HT-29 (cell line): ENCODE data around the gene SOX6. TPM values are rescaled to one million over a fixed set of nuclear protein-coding genes. Genes with fewer than 3 reads are reported as not detected.

Experiments used
- DNase-seq: peaks from one replicate; pipeline ENCODE4 v3.0.0-alpha.2; 2015; ENCODE audit warnings: low spot score
- total RNA-seq: library from RNA; depleted of rRNA; stranded (reverse); fragments of >200 nt; shearing (Covaris generic); gene quantifications from 2 replicates; pipeline ENCODE4 v1.2.3, GENCODE V29; 2014

SOX6 gene
- total RNA-seq, 1 experiment from 2014 or later, result 0.03 TPM

GRCh38 chr11:16278979-16279378 lies 77.4 kb downstream of the SOX6 start:
- DNase-seq, result no peak

DNA sequence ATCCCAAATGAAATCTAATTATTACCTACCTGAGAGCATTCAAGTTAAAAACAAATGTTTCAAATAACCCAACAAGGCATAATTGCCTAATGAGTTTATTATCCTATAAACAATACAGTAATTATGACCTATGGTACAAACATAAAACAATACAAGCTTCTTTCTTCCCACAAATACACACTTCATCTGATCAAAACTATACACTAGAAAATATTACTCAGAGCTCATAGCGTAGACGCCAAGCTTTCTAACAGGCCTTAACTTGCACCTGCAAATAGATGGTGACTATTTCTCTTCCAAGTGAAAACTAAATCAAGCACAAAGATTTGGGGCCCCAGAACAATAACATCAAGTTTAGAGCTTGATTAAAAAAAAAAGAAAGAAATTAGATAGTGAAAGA lies 78.1 kb downstream of the SOX6 start:
- no peak for DNase-seq

- DNase-seq, result no peak
Measured at GRCh38 chr11:16276251-16276650, 80.1 kb downstream of the SOX6 start.

DNA sequence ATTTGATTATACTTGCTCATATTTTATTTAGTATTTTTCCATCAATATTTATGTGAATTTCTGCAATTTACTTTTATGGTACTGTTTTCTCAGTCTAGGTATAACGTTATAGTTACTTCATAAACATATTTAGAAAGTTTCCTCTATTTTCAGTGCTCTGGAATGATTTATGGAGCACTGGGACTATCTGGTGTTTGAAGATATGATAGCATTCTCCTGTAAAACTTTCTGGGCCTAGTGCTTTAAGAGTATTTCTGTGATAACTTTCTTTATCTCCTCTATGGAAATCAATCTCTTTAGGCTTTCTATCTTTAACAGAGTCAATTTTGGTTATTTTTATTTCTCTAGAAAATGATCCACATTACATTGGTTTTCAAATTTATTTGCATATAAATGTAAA lies 85.1 kb downstream of the SOX6 start:
- DNase-seq, result no peak

GRCh38 chr11:16266021-16266420 lies 90.3 kb downstream of the SOX6 start:
- no peak for DNase-seq

- no peak for DNase-seq
Measured at GRCh38 chr11:16265022-16265421, 91.3 kb downstream of the SOX6 start.

DNA sequence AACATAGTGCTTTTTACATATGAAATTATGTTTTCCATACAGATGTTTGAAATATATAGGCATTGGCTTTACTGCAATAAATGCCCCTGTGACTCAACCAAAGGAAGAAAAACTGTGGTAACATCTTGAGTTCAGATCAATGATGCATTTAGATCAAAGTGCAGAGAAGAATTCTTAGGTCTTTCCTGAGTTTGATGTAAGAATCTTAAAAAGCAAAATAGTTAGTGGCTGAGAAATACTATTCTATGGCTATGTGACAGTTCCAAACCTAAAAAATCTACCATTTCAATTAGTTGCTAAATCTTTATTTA lies 93.7 kb downstream of the SOX6 start:
- DNase-seq, result no peak

- peak; percentile 76 for DNase-seq
Measured at GRCh38 chr11:16261836-16262644, 94.3 kb downstream of the SOX6 start.

DNA sequence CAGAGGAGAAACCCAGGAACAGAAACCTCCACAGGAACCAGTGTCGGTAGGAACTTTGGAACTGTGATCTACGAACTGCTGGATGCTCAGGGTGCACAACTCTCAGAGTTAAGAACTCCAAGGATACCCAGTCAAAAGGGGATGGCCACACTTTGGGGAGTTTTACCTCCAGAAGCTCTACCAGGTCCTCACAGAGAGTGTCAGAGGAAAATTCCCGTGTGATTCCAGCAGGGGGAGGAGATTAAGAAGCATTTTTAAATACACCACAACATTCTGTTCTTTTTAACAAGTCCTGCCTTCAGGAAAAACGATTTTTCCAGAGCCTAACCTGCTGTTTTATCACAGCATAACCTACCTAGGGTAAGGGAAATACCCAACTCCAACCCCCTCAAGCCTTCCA lies 104.0 kb downstream of the SOX6 start:
- peak; percentile 47 for DNase-seq

DNA sequence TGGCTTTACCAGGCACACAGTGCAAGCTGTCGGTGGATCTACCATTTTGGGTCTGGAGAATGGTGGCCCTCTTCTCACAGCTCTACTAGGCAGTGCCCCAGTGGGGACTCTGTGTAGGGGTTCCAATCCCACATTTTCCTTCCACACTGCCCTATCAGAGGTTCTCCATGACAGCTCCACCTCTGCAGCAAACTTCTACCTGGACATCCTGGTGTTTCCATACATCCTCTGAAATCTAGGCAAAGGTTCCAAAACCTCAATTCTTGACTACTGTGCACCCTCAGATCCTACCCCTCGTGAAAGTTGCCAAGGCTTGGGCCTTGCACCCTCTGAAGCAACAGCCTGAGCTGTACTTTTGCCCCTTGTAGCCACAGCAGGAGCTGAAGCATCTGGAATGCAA lies 108.1 kb downstream of the SOX6 start:
- no peak for DNase-seq

GRCh38 chr11:16242806-16243205 lies 113.5 kb downstream of the SOX6 start:
- DNase-seq, result no peak

- DNase-seq, result no peak
Measured at GRCh38 chr11:16240687-16241086, 115.7 kb downstream of the SOX6 start.

GRCh38 chr11:16239141-16240105 lies 116.9 kb downstream of the SOX6 start:
- no peak for DNase-seq

- peak; percentile 87 for DNase-seq
Measured at GRCh38 chr11:16226245-16226644, 130.1 kb downstream of the SOX6 start.

DNA sequence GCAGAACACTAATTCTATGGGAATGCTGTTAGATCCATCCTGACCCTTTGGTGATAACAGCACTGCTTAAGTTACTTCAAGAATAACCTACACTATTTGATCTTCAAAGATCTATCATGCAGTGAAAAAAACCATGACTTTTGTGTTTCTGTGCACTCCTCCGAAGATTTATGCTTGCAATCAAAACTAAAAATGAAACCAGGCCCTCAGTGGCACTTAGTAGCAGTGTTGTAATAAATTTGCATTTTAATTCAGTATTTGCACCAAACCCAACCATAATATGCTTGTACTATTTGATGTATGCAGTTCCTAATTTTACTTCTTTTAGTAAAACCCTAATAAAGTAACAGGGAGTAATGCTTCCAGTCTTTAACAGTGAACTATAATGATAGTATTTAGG lies 130.7 kb downstream of the SOX6 start:
- no peak for DNase-seq

DNA sequence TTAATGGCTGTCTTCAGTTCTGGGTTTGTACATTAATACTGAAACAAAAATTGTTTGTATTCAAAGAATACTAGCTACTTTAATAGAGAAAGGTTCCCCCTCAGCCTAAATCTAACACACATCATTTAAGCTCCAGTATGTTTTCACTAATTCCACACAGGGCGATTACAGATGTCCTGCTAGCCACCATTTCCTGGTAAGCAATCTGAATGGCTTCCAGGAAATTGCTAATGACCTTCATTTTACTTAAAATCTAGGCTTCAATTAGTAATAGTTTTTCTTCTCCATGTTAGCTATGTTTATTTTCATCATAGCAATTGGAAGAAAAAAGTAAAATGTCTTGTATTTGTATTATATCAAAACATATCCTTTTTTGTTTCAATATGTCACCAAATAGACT lies 132.8 kb downstream of the SOX6 start:
- no peak for DNase-seq

DNA sequence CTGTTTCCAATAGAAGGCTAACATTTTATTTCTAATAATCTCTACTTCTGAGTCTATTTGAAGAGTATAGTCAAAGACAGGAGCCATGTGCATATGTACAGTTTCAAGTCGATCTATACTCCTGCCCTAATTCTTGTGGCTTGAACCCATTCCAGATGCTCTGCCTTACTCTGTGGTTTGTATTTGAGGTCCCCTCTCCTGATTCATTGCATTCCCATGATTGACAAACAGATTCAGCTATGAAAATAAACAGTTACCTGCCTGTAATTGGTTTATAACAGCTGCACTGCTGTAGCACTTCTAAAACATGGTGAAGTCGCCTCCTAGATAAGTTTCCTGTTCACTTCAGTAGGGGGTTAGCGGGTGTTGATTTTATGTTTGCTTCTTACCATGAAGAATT lies 138.7 kb downstream of the SOX6 start:
- no peak for DNase-seq

DNA sequence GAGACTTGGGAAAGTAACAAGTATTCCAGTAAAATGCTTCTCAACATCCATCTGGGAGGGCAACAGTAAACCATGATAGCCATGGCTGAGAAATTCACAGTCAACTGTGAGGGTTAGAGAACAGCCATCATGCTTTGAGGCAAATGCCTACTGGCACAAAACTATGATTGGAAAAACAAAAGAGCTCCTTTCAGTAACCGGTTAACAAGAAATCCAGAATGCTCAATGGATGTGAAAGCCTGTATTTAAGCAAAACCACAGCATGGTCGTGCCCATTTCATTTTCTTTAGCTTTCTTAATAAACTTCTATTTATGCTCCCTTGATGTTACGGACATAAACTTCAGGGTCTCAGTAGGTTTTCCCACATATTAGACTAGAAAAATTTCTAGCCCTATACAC lies 139.5 kb downstream of the SOX6 start:
- no peak for DNase-seq

GRCh38 chr11:16215352-16215751 lies 141.0 kb downstream of the SOX6 start:
- DNase-seq, result no peak

- DNase-seq, result no peak
Measured at GRCh38 chr11:16211407-16211806, 144.9 kb downstream of the SOX6 start.

DNA sequence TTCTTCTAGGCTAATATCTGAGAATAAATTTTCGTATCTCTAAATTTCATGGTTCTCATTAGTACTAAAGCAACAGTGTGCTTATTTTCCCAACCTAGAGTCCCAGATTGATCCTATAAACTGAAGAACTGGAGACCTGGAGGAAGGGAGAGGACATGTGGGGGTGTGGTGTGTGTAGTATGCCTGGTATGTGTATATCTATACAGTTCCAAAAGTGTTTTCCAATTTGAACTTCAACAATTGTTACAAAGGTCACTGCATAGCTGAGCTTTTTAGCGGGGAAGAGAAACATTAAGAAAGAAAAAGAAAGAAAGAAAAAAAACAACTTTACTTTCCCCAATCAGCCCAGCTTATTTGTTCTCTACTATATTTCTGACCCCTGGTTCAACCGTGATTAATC lies 152.1 kb downstream of the SOX6 start:
- DNase-seq, result no peak

DNA sequence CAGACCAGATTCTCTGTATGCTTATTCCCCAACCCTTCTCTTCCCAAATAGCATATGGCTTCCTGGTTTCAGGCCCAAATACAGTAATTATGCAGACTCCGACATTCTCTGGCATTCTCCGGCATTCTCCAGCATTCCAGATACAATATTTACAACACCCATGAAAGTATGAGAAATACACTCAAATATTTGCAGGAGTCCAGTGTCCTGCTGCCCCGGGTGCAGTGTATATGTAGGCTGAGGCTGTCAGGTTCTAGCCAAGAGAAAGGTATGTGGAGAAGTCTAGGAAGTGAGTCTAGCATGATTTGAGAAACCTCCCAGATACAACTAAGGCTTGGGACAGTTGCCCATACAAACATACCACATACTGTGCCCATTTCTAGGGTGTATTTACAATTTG lies 160.7 kb downstream of the SOX6 start:
- DNase-seq, result no peak

GRCh38 chr11:16194566-16194965 lies 161.8 kb downstream of the SOX6 start:
- DNase-seq, result no peak
